Central memory CD8-positive, alpha-beta T cell (primary cell): Measurements from ENCODE around the gene NPS.

Experiments used
- ATAC-seq: fragments of 150-1000 bp; cut with Tn5 transposase; replicated peaks from 2 replicates; pipeline ENCODE4 v1.10.0; 2022; ENCODE audit warnings: mild to moderate bottlenecking, moderate FRiP score, moderate number of reproducible peaks; ENCODE audit not compliant: poor library complexity, severe bottlenecking; ENCODE audit errors: extremely low read depth
- DNase-seq, 2 donors: peaks; one replicate each; pipeline ENCODE4 v3.0.0; 2021; ENCODE audit warnings: low spot score in 2 of 2
- H3K27ac Mint-ChIP-seq: one replicate; pipeline ENCODE4 v1.8.0; 2022; ENCODE audit warnings: low read depth, mild to moderate bottlenecking, moderate library complexity, mixed read lengths
- H3K27me3 Mint-ChIP-seq: one replicate; pipeline ENCODE4 v1.8.0; 2022; ENCODE audit warnings: mixed read lengths
- H3K36me3 Mint-ChIP-seq: one replicate; pipeline ENCODE4 v1.8.0; 2022; ENCODE audit warnings: mild to moderate bottlenecking, moderate library complexity, mixed read lengths; ENCODE audit not compliant: insufficient read depth
- H3K4me1 Mint-ChIP-seq: one replicate; pipeline ENCODE4 v1.8.0; 2022; ENCODE audit warnings: mixed read lengths
- H3K4me3 Mint-ChIP-seq: one replicate; pipeline ENCODE4 v1.8.0; 2022; ENCODE audit warnings: mild to moderate bottlenecking, moderate library complexity, mixed read lengths
- H3K9me3 Mint-ChIP-seq: one replicate; pipeline ENCODE4 v1.8.0; 2022; ENCODE audit warnings: mixed read lengths

Gene NPS

GRCh38 chr10:127564644-127565043 lies 15.5 kb downstream of the NPS start:
- Mint-ChIP-seq H3K9me3 (no peaks in the 10 kb centered on the region), H3K4me3 (no peak overlapping the region), H3K27ac (no peak overlapping the region), H3K4me1 (no peaks in the 10 kb centered on the region), H3K27me3 (peaks cover 19% of the 10 kb centered on the region), H3K36me3 (peaks cover 2% of the 10 kb centered on the region)
- ATAC-seq, result no peak
- no peak for DNase-seq

DNA sequence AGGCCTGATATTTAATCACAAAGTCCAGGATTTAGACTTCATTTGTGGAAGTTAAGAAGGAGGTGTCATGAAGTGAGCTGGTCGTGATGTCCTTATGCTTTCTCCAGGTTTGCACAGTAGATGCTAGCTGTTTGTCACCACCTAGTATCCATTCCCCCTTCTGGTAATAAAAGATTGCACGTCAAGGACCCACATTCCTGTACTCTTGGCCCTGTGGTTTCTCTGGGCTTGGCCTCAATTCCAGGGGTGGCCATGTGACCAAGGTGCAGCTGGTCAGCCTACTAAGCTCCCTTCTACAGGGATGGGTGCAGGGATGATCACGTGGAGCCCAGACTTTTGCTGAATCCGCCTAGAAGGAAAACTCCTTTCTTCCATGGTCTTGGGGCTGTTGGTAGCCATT lies 16.5 kb downstream of the NPS start:
- Mint-ChIP-seq H3K27me3 (peaks cover 19% of the 10 kb centered on the region), H3K4me1 (no peaks in the 10 kb centered on the region), H3K4me3 (no peak overlapping the region), H3K27ac (no peak overlapping the region), H3K36me3 (peaks cover 2% of the 10 kb centered on the region), H3K9me3 (no peaks in the 10 kb centered on the region)
- no peak for DNase-seq
- ATAC-seq, result no peak

- Mint-ChIP-seq H3K4me1 (no peaks in the 10 kb centered on the region), H3K27ac (no peak overlapping the region), H3K9me3 (peaks cover 10% of the 10 kb centered on the region), H3K4me3 (no peak overlapping the region), H3K27me3 (peaks cover 19% of the 10 kb centered on the region), H3K36me3 (no peaks in the 10 kb centered on the region)
- no peak for DNase-seq
- no peak for ATAC-seq
Measured at GRCh38 chr10:127569210-127569609, 20.1 kb downstream of the NPS start.

GRCh38 chr10:127570036-127570435 lies 20.9 kb downstream of the NPS start:
- no peak overlapping the region for H3K4me3 Mint-ChIP-seq
- H3K4me1 Mint-ChIP-seq, result no peaks in the 10 kb centered on the region
- DNase-seq (no peak), ATAC-seq (no peak)
- H3K27ac Mint-ChIP-seq, result no peak overlapping the region
- H3K27me3 Mint-ChIP-seq, result peaks cover 14% of the 10 kb centered on the region
- H3K9me3 Mint-ChIP-seq, result peaks cover 10% of the 10 kb centered on the region
- no peaks in the 10 kb centered on the region for H3K36me3 Mint-ChIP-seq

DNA sequence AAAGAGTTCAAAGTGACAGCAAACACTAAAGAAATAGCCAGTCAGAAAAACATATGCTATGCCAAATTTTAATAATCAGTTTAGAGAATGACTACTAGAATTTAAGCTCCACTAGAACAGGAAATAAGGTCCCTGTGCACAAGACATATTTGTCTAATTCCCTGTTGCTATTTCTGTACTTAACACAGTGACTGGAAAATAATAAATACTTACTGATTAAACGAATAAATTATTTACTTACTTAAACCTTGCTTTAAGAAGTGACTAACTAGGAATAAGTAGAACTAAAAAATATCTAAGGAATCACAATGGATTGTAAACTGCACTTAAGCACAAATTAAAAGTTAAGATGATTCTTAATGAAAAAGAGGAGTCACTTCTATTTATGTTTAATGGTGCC lies 22.3 kb downstream of the NPS start:
- Mint-ChIP-seq H3K27ac (no peak overlapping the region), H3K4me3 (no peak overlapping the region), H3K9me3 (peaks cover 10% of the 10 kb centered on the region), H3K27me3 (peaks cover 21% of the 10 kb centered on the region), H3K4me1 (no peaks in the 10 kb centered on the region), H3K36me3 (no peaks in the 10 kb centered on the region)
- no peak for DNase-seq
- no peak for ATAC-seq

- H3K36me3 Mint-ChIP-seq, result no peaks in the 10 kb centered on the region
- no peak for ATAC-seq
Measured at GRCh38 chr10:127576051-127576450, 26.9 kb downstream of the NPS start.

GRCh38 chr10:127576740-127577161 lies 27.6 kb downstream of the NPS start:
- ATAC-seq (no peak), DNase-seq (no peak)
- H3K36me3 Mint-ChIP-seq, result no peaks in the 10 kb centered on the region
- no peak overlapping the region for H3K4me3 Mint-ChIP-seq
- peaks cover 10% of the 10 kb centered on the region for H3K9me3 Mint-ChIP-seq
- no peak overlapping the region for H3K27ac Mint-ChIP-seq
- H3K4me1 Mint-ChIP-seq, result no peaks in the 10 kb centered on the region
- peaks cover 10% of the 10 kb centered on the region for H3K27me3 Mint-ChIP-seq

More at GRCh38 chr10:127576051-127576450, 26.9 kb downstream of the NPS start:
- Mint-ChIP-seq H3K4me1 (no peaks in the 10 kb centered on the region), H3K27me3 (peaks cover 10% of the 10 kb centered on the region), H3K27ac (no peak overlapping the region), H3K4me3 (no peak overlapping the region), H3K9me3 (peaks cover 10% of the 10 kb centered on the region)
- no peak for DNase-seq

DNA sequence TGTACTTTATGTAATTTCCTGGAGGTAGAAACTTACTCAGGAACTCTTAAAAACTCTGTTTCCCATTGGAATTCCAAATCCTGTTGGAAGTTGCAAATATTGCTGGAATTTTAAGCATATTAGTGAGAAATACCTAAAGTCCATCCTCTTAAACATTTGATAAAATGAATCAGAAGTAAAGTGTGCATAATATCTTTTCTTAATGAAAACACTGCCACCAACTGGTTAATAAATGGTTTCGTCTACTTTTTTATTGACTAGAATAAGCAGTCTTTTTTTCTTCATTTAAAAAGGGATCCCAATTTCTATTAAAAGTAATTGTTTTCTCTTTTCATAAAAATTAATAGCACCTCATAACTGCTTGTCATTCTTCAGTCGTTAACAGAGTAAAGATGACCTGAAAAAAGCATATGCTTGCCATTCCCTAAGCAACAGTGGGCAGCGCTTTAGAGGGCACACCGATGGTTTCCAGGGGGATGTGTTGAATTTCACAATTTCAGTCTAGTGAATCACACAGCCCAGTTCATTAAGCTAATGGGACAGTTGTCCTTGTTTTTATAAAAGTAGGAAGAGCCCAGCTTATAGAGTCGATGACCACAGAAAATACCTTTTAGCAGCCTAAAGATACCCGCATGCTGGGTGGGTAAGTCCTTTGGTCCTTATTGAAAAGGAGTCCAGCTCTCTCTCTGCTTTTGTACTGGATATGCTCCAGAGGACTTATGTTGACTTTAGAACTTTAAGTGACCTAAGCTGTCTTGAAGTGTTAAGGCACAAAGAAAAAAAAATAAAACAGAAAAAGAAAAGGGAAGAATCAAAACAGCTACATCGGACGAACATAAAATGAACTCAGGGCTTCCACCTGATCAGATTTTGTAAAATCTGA lies 28.5 kb downstream of the NPS start:
- H3K4me1 Mint-ChIP-seq, result no peaks in the 10 kb centered on the region
- ATAC-seq (no peak), DNase-seq (no peak)
- H3K9me3 Mint-ChIP-seq, result peaks cover 15% of the 10 kb centered on the region
- peaks cover 10% of the 10 kb centered on the region for H3K27me3 Mint-ChIP-seq
- no peak overlapping the region for H3K4me3 Mint-ChIP-seq
- no peaks in the 10 kb centered on the region for H3K36me3 Mint-ChIP-seq
- H3K27ac Mint-ChIP-seq, result no peak overlapping the region

- Mint-ChIP-seq H3K27ac (no peak overlapping the region), H3K36me3 (no peaks in the 10 kb centered on the region), H3K4me1 (no peaks in the 10 kb centered on the region), H3K9me3 (peaks cover 10% of the 10 kb centered on the region), H3K27me3 (peaks cover 10% of the 10 kb centered on the region), H3K4me3 (no peak overlapping the region)
- ATAC-seq, result no peak
- DNase-seq, result no peak
Measured at GRCh38 chr10:127578259-127578960, 29.3 kb downstream of the NPS start.

GRCh38 chr10:127578961-127579305 lies 29.8 kb downstream of the NPS start:
- peaks cover 10% of the 10 kb centered on the region for H3K27me3 Mint-ChIP-seq
- no peak for ATAC-seq
- no peaks in the 10 kb centered on the region for H3K36me3 Mint-ChIP-seq
- H3K4me3 Mint-ChIP-seq, result no peak overlapping the region
- no peaks in the 10 kb centered on the region for H3K4me1 Mint-ChIP-seq
- DNase-seq, result no peak
- no peak overlapping the region for H3K27ac Mint-ChIP-seq
- H3K9me3 Mint-ChIP-seq, result peaks cover 5% of the 10 kb centered on the region

GRCh38 chr10:127579640-127580039 lies 30.5 kb downstream of the NPS start:
- no peaks in the 10 kb centered on the region for H3K4me1 Mint-ChIP-seq
- no peak for DNase-seq
- H3K27ac Mint-ChIP-seq, result no peak overlapping the region
- no peak overlapping the region for H3K4me3 Mint-ChIP-seq
- no peak for ATAC-seq
- H3K36me3 Mint-ChIP-seq, result no peaks in the 10 kb centered on the region
- peaks cover 10% of the 10 kb centered on the region for H3K27me3 Mint-ChIP-seq
- H3K9me3 Mint-ChIP-seq, result peaks cover 5% of the 10 kb centered on the region

- DNase-seq (no peak), ATAC-seq (no peak)
- H3K4me1 Mint-ChIP-seq, result no peaks in the 10 kb centered on the region
- peaks cover 5% of the 10 kb centered on the region for H3K9me3 Mint-ChIP-seq
- no peak overlapping the region for H3K4me3 Mint-ChIP-seq
- peaks cover under 1% of the 10 kb centered on the region for H3K27me3 Mint-ChIP-seq
- no peaks in the 10 kb centered on the region for H3K36me3 Mint-ChIP-seq
- no peak overlapping the region for H3K27ac Mint-ChIP-seq
Measured at GRCh38 chr10:127580822-127581221, 31.7 kb downstream of the NPS start.

- DNase-seq (no peak), ATAC-seq (no peak)
- H3K4me1 Mint-ChIP-seq, result no peaks in the 10 kb centered on the region
- peaks cover 11% of the 10 kb centered on the region for H3K9me3 Mint-ChIP-seq
- H3K4me3 Mint-ChIP-seq, result no peak overlapping the region
- no peaks in the 10 kb centered on the region for H3K36me3 Mint-ChIP-seq
- peaks cover 11% of the 10 kb centered on the region for H3K27me3 Mint-ChIP-seq
- no peak overlapping the region for H3K27ac Mint-ChIP-seq
Measured at GRCh38 chr10:127585519-127586023, 36.5 kb downstream of the NPS start.
